SU-DHL-6 (cell line): ENCODE data around the gene MAML1.

ENCODE experiments used
- EZH2phosphoT487 ChIP-seq: fragments of 200-600 bp; sonication (generic), shearing (Covaris generic); conservative IDR thresholded peaks from 2 replicates; pipeline ENCODE4 v1.6.1; 2018; ENCODE audit warnings: mild to moderate bottlenecking, antibody characterized with exemption, low read length, moderate library complexity, mixed read lengths
- TF ChIP-seq, protein P1 (sequence below): fragments of 200-600 bp; sonication (generic); IDR thresholded peaks from one replicate; pipeline ENCODE4 v1.5.1; 2017; ENCODE audit warnings: antibody characterized with exemption, mild to moderate bottlenecking, low read length, moderate library complexity; ENCODE audit not compliant: insufficient read depth, poor library complexity, severe bottlenecking

DNA sequence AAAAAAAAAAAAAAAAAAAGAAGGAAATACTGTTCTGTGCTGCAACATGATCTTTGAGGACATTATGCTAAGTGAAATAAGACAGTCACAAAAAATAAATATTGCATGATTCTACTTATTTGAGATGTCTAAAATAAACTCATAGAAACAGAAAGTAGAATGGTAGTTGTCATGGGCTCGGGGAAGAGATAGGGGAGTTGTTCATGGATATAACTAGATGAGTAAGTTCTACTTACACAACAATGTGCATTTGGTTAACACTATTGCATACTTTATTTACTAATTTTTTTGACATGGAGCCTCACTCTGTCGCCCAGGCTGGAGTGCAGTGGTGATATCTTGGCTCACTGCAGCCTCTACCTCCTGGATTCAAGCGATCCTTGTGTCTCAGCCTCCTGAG, 15.2 kb downstream of the MAML1 start:
- TF ChIP-seq, protein P1, sequence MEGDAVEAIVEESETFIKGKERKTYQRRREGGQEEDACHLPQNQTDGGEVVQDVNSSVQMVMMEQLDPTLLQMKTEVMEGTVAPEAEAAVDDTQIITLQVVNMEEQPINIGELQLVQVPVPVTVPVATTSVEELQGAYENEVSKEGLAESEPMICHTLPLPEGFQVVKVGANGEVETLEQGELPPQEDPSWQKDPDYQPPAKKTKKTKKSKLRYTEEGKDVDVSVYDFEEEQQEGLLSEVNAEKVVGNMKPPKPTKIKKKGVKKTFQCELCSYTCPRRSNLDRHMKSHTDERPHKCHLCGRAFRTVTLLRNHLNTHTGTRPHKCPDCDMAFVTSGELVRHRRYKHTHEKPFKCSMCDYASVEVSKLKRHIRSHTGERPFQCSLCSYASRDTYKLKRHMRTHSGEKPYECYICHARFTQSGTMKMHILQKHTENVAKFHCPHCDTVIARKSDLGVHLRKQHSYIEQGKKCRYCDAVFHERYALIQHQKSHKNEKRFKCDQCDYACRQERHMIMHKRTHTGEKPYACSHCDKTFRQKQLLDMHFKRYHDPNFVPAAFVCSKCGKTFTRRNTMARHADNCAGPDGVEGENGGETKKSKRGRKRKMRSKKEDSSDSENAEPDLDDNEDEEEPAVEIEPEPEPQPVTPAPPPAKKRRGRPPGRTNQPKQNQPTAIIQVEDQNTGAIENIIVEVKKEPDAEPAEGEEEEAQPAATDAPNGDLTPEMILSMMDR = no peak
- TF ChIP-seq EZH2phosphoT487 = no peak
